ENCODE results near the gene DHRSX.
"Not testable (repeated sequence)": the region's sequence is repeated elsewhere in the genome, so short reads cannot be mapped to it uniquely, and the experiment has no call there.

The DHRSX gene

GRCh38 chrX:2267890-2268289 lies 232.9 kb downstream of the DHRSX start:
- Histone ChIP-seq H3K27ac (ENCODE audit: low read depth, low read length) (no peak overlapping the region), H3K4me2 (ENCODE audit: low read depth, low read length, poor library complexity, severe bottlenecking) (no peak overlapping the region), H3K9ac (ENCODE audit: low read length) (no peak overlapping the region), H4K20me1 (ENCODE audit: low read depth, low read length) (no peaks in the 10 kb centered on the region), H3K4me3 (ENCODE audit: insufficient read depth, low read length, poor library complexity, severe bottlenecking) (no peak overlapping the region), H3K79me2 (ENCODE audit: insufficient read depth, low read length) (no peaks in the 10 kb centered on the region), H3K9me3 (ENCODE audit: insufficient read depth, low read length) (no peaks in the 10 kb centered on the region), H3K27me3 (ENCODE audit: low read length) (no peaks in the 10 kb centered on the region), H3K36me3 (ENCODE audit: low read length) (no peaks in the 10 kb centered on the region), H2AFZ (ENCODE audit: low read depth, low read length, severe bottlenecking) (no peak overlapping the region), H3K9me2 (replicated peaks; ENCODE audit: insufficient read depth, low read length) (no peaks in the 10 kb centered on the region), H3F3A (ENCODE audit: insufficient read depth) (no peaks in the 10 kb centered on the region)
- TF ChIP-seq EZH2phosphoT487 (conservative IDR thresholded peaks at IDR 0.05; ENCODE audit: low read length) (no peak), CTCF (IDR thresholded peaks at IDR 0.05; ENCODE audit: insufficient read depth, low read length, poor library complexity, severe bottlenecking) (no peak)

GRCh38 chrX:2266445-2267349 lies 234.1 kb downstream of the DHRSX start:
- Histone ChIP-seq H3K4me2 (ENCODE audit: low read depth, low read length, poor library complexity, severe bottlenecking) (no peak overlapping the region), H3K4me3 (ENCODE audit: insufficient read depth, low read length, poor library complexity, severe bottlenecking) (no peak overlapping the region), H3K27ac (ENCODE audit: low read depth, low read length) (no peak overlapping the region), H2AFZ (ENCODE audit: low read depth, low read length, severe bottlenecking) (no peak overlapping the region), H3K79me2 (ENCODE audit: insufficient read depth, low read length) (no peaks in the 10 kb centered on the region), H3K36me3 (ENCODE audit: low read length) (no peaks in the 10 kb centered on the region), H4K20me1 (ENCODE audit: low read depth, low read length) (no peaks in the 10 kb centered on the region), H3F3A (ENCODE audit: insufficient read depth) (no peaks in the 10 kb centered on the region), H3K9ac (ENCODE audit: low read length) (no peak overlapping the region), H3K27me3 (ENCODE audit: low read length) (no peaks in the 10 kb centered on the region), H3K9me2 (replicated peaks; ENCODE audit: insufficient read depth, low read length) (no peaks in the 10 kb centered on the region), H3K9me3 (ENCODE audit: insufficient read depth, low read length) (no peaks in the 10 kb centered on the region)
- TF ChIP-seq CTCF (IDR thresholded peaks at IDR 0.05; ENCODE audit: insufficient read depth, low read length, poor library complexity, severe bottlenecking) = no peak
- no peak for TF ChIP-seq EZH2phosphoT487 (conservative IDR thresholded peaks at IDR 0.05; ENCODE audit: low read length)

- not testable (repeated sequence) for H3K9me3 ChIP-seq (ENCODE audit: insufficient read depth, low read length); H3K36me3 ChIP-seq (ENCODE audit: low read length); H3F3A ChIP-seq (ENCODE audit: insufficient read depth); H4K20me1 ChIP-seq (ENCODE audit: low read depth, low read length); H3K27ac ChIP-seq (ENCODE audit: low read depth, low read length); H3K4me2 ChIP-seq (ENCODE audit: low read depth, low read length, poor library complexity, severe bottlenecking); H3K79me2 ChIP-seq (ENCODE audit: insufficient read depth, low read length); H3K27me3 ChIP-seq (ENCODE audit: low read length); H3K9me2 ChIP-seq (replicated peaks; ENCODE audit: insufficient read depth, low read length); H2AFZ ChIP-seq (ENCODE audit: low read depth, low read length, severe bottlenecking); H3K9ac ChIP-seq (ENCODE audit: low read length); H3K4me3 ChIP-seq (ENCODE audit: insufficient read depth, low read length, poor library complexity, severe bottlenecking)
Measured at GRCh38 chrX:2265658-2266444, 234.9 kb downstream of the DHRSX start.

Data from SU-DHL-6 (cell line).